Ramos (cell line): Measurements from ENCODE around the gene PRKCD.

ENCODE experiments used
- in situ Hi-C: fragments of 300-500 bp; cut with MboI; formaldehyde crosslinking; loops from one replicate; pipeline ENCODE4 v1.14.3; 2022; ENCODE audit warnings: low sequenced_read_pairs; ENCODE audit not compliant: unreplicated experiment

PRKCD gene

GRCh38 chr3:53160660-53161449 lies at the start of gene PRKCD:
Gene PRKCD, plus strand, starts transcription at chr3:53161209. Its CDS starts 17,214 bp downstream, at chr3:53178423.
- in situ Hi-C loops, result loop anchor here (25.0 kb wide), 1 partner anchor 924 kb away; the partner anchor contains the start of genes PPM1M, TLR9 and TWF2

GRCh38 chr3:53111822-53112221 lies 49.2 kb upstream of the PRKCD start:
- in situ Hi-C loops, result loop anchor here (25.0 kb wide), 1 partner anchor 600 kb away; no protein-coding TSS in a partner anchor

GRCh38 chr3:53113293-53114010 lies 47.6 kb upstream of the PRKCD start:
- in situ Hi-C loops, result loop anchor here (25.0 kb wide), 1 partner anchor 599 kb away; no protein-coding TSS in a partner anchor

- in situ Hi-C loops, result loop anchor here (25.0 kb wide), 1 partner anchor 598 kb away; no protein-coding TSS in a partner anchor
Observed at GRCh38 chr3:53114011-53114400, 47.0 kb upstream of the PRKCD start.

GRCh38 chr3:53114412-53115074 lies 46.5 kb upstream of the PRKCD start:
- in situ Hi-C loops, result loop anchor here (25.0 kb wide), 1 partner anchor 598 kb away; no protein-coding TSS in a partner anchor

GRCh38 chr3:53116956-53117355 lies 44.1 kb upstream of the PRKCD start:
- in situ Hi-C loops, result loop anchor here (25.0 kb wide), 1 partner anchor 595 kb away; no protein-coding TSS in a partner anchor

- in situ Hi-C loops, result loop anchor here (25.0 kb wide), 1 partner anchor 592 kb away; no protein-coding TSS in a partner anchor
Observed at GRCh38 chr3:53120336-53120735, 40.7 kb upstream of the PRKCD start.

GRCh38 chr3:53122255-53122932 lies 38.6 kb upstream of the PRKCD start:
- in situ Hi-C loops, result loop anchor here (25.0 kb wide), 1 partner anchor 590 kb away; no protein-coding TSS in a partner anchor

- in situ Hi-C loops, result loop anchor here (25.0 kb wide), 1 partner anchor 589 kb away; no protein-coding TSS in a partner anchor
Observed at GRCh38 chr3:53122933-53123305, 38.1 kb upstream of the PRKCD start.

GRCh38 chr3:53123510-53123909 lies 37.5 kb upstream of the PRKCD start:
- in situ Hi-C loops, result loop anchor here (25.0 kb wide), 1 partner anchor 589 kb away; no protein-coding TSS in a partner anchor

- in situ Hi-C loops, result loop anchor here (25.0 kb wide), 1 partner anchor 588 kb away; no protein-coding TSS in a partner anchor
Observed at GRCh38 chr3:53123953-53124352, 37.1 kb upstream of the PRKCD start.

- in situ Hi-C loops, result no loop called here
Observed at GRCh38 chr3:53126601-53127000, 34.4 kb upstream of the PRKCD start.

GRCh38 chr3:53129344-53129743 lies 31.7 kb upstream of the PRKCD start:
- in situ Hi-C loops, result no loop called here

- in situ Hi-C loops, result loop anchor here (5.0 kb wide), 1 partner anchor 67 kb away; no protein-coding TSS in a partner anchor
Observed at GRCh38 chr3:53130179-53131061, 30.6 kb upstream of the PRKCD start, which contains the start of gene RFT1. Gene RFT1, minus strand, starts transcription at chr3:53130435. Its CDS starts 35 bp downstream, at chr3:53130400.

- in situ Hi-C loops, result loop anchor here (5.0 kb wide), 1 partner anchor 66 kb away; no protein-coding TSS in a partner anchor
Observed at GRCh38 chr3:53131096-53131495, 29.9 kb upstream of the PRKCD start.

GRCh38 chr3:53132347-53132746 lies 28.7 kb upstream of the PRKCD start:
- in situ Hi-C loops, result loop anchor here (5.0 kb wide), 1 partner anchor 65 kb away; no protein-coding TSS in a partner anchor

- in situ Hi-C loops, result loop anchor here (5.0 kb wide), 1 partner anchor 63 kb away; no protein-coding TSS in a partner anchor
Observed at GRCh38 chr3:53134631-53135232, 26.3 kb upstream of the PRKCD start.

GRCh38 chr3:53137221-53137620 lies 23.8 kb upstream of the PRKCD start:
- in situ Hi-C loops, result no loop called here
